GM18861 (cell line): ENCODE results near the gene MAOB.
"Not testable (repeated sequence)": the region's sequence is repeated elsewhere in the genome, so short reads cannot be mapped to it uniquely, and the experiment has no call there.

Experiments
- ATAC-seq: cut with Tn5 transposase; IDR thresholded peaks from one replicate; pipeline ENCODE4 v1.9.1; 2021; ENCODE audit not compliant: unreplicated experiment

Gene MAOB

GRCh38 chrX:43882294-43882681, at the start of gene MAOB:
TSS of gene MAOB (minus strand) at chrX:43882450. CDS start at chrX:43882299, 151 bp downstream.
- ATAC-seq: no peak

DNA sequence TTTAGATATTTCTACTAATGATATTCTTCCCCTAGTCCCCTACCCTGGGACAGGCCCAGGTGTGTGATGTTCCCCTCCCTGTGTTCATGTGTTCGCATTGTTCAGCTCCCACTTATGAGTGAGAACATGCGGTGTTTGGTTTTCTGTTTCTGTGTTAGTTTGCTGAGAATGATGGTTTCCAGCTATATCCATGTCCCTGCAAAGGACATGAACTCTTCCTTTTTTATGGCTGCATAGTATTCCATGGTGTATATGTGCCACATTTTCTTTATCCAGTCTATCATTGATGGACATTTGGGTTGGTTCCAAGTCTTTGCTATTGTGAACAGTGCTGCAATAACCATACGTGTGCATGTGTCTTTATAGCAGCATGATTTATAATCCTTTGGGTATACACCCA, 39.8 kb upstream of the MAOB start:
- ATAC-seq: not testable (repeated sequence)

- not testable (repeated sequence) for ATAC-seq
These were observed 28.5 kb upstream of the MAOB start for GRCh38 chrX:43910772-43911171.

GRCh38 chrX:43910012-43910411, 27.8 kb upstream of the MAOB start:
- ATAC-seq: no peak

GRCh38 chrX:43909141-43909540, 26.9 kb upstream of the MAOB start:
- ATAC-seq: no peak

DNA sequence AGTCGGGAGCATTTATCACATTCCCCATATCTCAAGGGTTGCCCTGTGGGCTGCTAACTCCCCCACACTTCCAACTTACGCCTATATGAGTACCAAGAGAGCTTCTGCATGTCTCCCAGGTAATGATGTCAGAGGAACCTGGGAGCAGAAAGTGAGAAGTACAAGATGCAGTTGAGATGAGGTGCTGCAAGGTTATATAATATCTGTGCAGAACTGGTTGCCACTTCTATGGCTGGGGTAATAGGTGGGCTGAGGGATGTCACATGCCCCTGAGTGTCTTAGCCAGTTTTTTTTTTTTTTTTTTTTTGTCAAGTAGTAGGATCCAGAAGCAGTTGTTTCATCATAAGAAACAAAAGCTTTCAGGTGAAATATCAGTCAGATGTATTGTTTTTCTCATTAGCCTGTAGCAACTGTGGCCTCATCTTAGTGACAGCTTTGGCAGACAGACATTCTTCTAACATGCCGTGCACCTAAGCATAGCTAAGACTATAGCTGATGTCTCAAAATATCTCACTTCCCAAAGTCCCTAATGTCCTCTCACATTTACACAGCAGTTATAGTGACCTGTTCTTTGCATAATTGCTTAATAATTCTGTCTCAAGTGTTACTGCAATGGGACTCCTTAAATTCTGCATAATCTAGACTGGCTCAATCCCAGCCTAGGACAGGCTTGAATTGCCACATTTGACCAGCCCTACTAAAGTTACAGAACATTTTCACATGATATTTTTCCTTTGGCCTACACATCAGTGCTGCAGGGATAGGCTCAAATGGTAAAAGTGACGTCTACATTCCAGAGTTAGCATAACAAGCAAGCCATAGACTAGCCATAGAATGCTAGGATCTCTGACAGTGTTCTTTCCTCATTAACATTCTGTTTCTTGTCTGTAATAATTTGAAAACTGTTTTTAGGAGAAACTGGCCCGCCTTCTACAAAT, 17.9 kb upstream of the MAOB start:
- ATAC-seq: no peak

DNA sequence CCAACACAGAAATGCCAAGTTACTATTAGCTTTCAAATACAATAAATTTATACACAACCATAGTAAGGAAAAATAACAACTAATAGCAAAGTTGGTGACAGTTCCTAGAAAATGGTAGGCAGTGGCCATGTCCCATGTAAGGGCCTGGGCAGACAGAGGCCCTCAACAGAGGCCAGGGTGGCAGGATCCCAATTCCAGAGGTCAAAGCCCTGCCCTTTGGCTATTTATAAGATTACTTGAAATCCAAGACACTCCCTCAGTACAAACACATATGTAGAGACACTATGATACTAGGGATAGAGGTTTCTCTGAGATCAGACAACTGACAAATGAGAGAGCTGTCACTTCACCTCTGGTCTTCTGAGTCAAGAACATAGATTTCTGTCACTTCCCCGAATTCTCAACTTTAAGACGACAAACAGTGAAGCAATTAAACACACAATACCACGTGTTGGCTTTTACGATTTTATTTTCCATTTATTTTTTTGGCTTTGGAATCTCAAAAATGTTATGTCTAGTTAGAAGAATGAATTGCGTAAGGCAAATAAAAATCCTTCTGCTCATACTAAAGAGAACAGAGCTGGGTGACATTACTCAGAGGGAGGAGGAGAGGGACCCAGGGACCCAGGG, 16.3 kb upstream of the MAOB start:
- ATAC-seq: no peak

- ATAC-seq: no peak
These were observed 15.0 kb upstream of the MAOB start for GRCh38 chrX:43897290-43897689.

DNA sequence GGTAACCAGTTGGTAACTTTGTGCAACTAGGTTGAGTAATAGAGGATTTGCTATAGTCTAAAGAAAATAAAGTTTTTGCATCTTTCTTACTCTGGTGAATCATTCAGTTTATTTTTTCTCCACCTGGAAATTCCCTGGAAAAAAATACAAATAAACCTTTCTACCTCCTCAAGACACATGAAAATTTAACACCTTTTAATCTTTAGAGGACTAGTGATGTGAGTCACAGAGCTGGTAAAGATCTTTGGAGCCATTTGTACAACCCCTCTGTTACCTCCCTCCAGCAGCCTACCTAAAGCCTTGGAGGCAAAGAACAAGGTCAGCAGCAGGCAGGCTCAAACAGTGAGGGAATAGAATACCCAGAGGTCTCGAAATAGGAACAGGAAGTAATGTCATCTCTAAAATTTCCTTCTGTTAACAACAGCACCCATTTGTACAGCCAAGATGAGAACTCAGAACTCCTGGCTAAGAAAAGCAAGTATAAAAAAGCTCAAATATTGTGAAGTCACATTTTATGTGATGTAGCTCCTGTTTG, 10.2 kb upstream of the MAOB start:
- no peak for ATAC-seq

DNA sequence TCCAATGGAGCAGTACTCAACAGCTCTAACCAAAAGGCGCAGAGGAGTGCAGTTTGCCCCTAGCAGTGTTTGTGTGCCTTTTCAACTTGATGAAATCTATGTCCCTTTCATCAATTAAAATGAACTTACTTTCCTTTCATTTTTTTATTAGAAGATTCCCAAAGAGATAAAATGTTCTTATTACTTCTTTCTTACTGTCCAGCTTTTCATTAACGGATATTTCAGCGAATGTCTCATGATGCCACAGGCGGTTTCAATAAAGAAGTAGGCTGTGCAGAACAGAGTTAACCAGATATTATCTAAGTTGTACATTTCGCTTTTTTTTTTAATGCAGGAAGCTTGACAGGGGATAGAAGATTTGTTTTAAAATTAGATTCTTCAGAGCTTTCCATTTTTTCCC, 3.4 kb upstream of the MAOB start:
- ATAC-seq: no peak

- no peak for ATAC-seq
These were observed 598 bp downstream of the MAOB start for GRCh38 chrX:43881410-43882293.

DNA sequence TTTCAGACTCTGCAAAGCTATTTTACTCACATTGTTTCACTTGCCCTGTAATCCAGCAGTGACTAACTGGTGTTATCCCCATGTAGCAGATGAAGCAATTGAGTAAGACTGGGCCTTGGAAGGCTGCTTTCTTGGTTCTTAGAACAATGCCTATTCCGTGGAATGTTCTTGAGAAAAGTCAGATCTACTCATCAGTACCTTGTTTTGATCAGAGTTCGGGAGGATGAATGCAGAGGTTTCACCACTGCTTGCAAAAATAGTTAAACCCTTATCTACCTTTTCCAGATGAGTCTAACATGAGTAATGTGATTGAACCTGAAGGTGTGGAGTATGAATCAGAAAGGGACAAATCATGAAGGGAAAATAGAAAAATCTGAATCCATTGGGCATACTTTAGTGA, 1.8 kb downstream of the MAOB start:
- ATAC-seq: no peak

- no peak for ATAC-seq
These were observed 3.2 kb downstream of the MAOB start for GRCh38 chrX:43878906-43879526.

DNA sequence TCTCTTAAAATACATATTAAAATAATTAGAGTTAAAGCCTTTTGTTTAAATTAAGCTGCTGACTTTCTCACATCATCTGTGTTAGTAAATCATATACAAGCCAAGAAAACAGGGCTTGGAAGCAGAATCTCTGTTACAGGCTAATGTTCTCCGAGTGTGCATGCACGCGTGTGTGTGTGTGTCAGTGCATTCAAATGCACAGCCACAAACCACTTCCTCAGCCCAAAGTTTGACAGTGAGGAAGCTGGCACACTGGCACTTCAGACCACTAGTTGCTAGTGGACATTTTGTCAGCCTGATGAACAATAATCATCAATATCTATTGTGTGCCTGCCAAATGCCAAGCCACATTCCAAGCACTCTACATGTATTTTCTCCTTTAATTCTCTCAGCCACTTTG, 5.6 kb downstream of the MAOB start:
- ATAC-seq: no peak

DNA sequence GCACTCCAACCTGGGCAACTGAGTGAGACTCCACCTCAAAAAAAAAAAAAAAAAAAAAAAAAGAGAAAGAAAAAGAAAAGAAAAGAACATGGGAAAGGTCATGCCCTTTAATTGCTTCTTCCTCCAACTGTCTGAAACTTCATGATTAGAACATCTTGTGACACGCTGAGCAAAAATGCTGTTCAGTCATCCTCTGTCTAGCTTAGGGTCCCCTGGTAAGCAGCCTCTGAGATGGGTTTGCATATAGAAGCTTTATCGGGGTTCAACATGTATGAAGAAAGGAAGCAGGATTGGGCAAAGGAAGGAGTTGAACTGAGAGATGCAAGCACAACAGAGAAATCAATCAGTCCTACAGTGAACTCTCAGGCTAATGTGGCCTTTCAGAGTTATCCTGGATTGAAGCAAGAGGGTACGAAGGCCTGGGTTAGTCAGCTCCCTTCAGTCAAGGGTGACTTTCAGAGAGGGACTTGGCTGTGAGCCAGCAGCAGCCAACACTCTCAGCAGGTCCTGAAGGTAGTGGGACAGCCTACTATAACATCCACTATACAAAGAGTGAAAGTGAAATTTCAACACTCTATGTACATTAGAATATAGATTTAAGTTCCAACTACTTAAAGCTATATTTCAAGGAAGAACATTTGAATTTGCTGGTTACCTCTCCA, 11.4 kb downstream of the MAOB start:
- ATAC-seq: no peak

GRCh38 chrX:43870011-43870410, 12.2 kb downstream of the MAOB start:
- ATAC-seq: no peak

GRCh38 chrX:43868791-43869190, 13.5 kb downstream of the MAOB start:
- no peak for ATAC-seq

GRCh38 chrX:43866423-43866822, 15.8 kb downstream of the MAOB start:
- ATAC-seq: no peak

- ATAC-seq: no peak
These were observed 16.5 kb downstream of the MAOB start for GRCh38 chrX:43865791-43866190.

DNA sequence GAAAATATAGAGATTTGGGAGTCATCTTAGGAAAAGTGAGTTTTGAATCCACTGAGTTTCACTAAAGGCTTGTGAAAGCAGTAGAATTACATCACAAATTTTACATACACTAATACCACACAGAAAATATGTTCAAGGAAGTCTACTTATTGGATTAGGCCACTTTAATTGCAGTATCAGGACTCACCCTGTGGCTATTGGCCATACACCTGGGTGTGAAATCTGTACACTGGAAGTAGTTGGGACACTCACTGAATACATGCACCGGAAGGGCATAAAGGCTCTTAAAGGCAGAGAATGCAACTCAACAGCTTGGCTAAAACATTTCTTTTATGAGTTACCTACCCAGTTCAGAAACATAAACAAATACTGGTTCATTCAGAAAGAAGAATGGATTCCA, 19.8 kb downstream of the MAOB start:
- ATAC-seq: no peak
